Measurements from ENCODE around the gene ACOX3.

Gene ACOX3

DNA sequence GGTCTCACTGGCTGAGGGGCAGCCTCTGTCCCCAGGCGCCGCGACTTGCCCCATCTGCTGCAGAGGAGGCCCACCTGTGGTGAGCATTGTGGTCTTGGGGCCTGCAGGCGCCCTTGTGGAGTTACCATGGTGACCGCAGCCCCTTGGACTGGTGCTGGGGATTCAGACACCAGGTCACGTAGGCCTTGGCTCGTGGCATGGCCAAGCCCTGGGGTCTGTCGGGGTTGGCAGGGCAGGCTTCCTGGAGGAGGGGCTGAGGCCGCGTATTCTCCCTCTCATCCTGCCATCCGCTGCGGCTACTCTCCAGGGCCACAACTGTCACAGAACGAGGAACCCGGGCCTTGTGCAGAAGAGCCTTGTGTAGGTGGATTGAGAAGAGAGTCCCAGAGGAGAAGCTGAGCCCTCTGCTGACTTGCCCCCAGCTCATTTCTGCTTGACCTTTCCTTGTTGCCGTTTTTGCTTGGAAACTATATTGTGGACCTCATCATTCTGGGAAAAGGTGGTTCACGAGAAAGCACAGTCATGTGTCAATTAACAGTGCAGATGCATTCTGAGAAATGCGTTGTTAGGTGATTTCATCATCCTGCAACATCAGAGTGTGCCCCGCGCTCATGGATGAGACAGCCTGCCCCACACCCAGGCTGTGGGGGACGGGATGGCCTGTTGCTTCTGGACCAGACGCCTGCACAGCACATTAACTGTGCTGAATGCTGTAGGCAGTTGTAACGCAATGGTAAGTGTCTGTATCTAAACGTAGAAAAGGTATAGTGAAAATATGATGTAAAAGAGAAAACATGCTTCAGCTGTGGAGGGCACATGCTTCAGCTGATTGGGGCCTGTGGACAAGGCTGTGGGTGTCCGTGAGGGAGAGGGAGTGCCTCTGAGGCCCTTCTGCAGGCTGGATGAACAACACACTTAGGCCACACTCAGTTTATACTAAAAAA is 38.5 kb upstream of the ACOX3 start:
- Histone ChIP-seq H2AK5ac (ENCODE audit: low read depth, low read length) (peak overlapping the region; percentile 56), H3K14ac (ENCODE audit: low read length) (no peak overlapping the region), H3K23ac (ENCODE audit: low read depth, low read length, poor library complexity) (peak overlapping the region; percentile 89), H3K18ac (ENCODE audit: low read length) (peak overlapping the region; percentile 80), H3K27ac (replicated peaks; ENCODE audit: low read length) (no peak overlapping the region), H2AFZ (ENCODE audit: low read length) (no peak overlapping the region), H2BK15ac (ENCODE audit: low read length) (no peak overlapping the region), H3K9me3 (replicated peaks in 1 of 2; ENCODE audit: control insufficient read depth in 2 of 2, insufficient read depth in 1 of 2, low read depth in 1 of 2, low read length in 2 of 2) (no peaks in the 10 kb centered on the region), H3K36me3 (replicated peaks in 1 of 2; ENCODE audit: control insufficient read depth in 2 of 2, insufficient read depth in 2 of 2, low read length in 2 of 2) (peaks cover 9 to 18% of the 10 kb centered on the region in 2 donors), H3K9ac (ENCODE audit: low read depth, low read length, poor library complexity) (peak overlapping the region; percentile 70), H3K4me3 (ENCODE audit: low read length in 2 of 2) (no peak overlapping the region), H2BK5ac (ENCODE audit: low read length) (peak overlapping the region; percentile 90), H2BK120ac (ENCODE audit: low read depth, low read length) (no peak overlapping the region), H4K8ac (ENCODE audit: low read depth, low read length) (no peak overlapping the region), H3K4me1 (ENCODE audit: control insufficient read depth in 2 of 2, insufficient read depth in 1 of 2, low read depth in 1 of 2, low read length in 2 of 2) (peaks cover 3 to 10% of the 10 kb centered on the region in 2 donors), H4K91ac (ENCODE audit: low read depth, low read length, poor library complexity) (no peak overlapping the region), H3K27me3 (ENCODE audit: control insufficient read depth in 3 of 3, insufficient read depth in 3 of 3, low read depth in 1 of 3, low read length in 3 of 3) (no peaks in the 10 kb centered on the region), H2BK12ac (ENCODE audit: low read length) (peak overlapping the region; percentile 10), H3K79me1 (ENCODE audit: low read depth, low read length) (peaks cover 4% of the 10 kb centered on the region), H3K4ac (ENCODE audit: low read length) (peak overlapping the region; percentile 11), H3K4me2 (ENCODE audit: insufficient read depth, low read length, poor library complexity, severe bottlenecking) (no peak overlapping the region)
- DNase-seq (ENCODE audit: low spot score) = no peak
- no CpG with 5 or more reads among the region's 24 CpGs for WGBS, 2 donors (ENCODE audit: extremely low coverage in 2 of 2, insufficient read length in 2 of 2, insufficient replicate concordance in 1 of 2)

GRCh38 chr4:8478371-8478770 is 37.8 kb upstream of the ACOX3 start:
- H3K4me2 ChIP-seq (ENCODE audit: insufficient read depth, low read length, poor library complexity, severe bottlenecking) = no peak overlapping the region
- H2BK120ac ChIP-seq (ENCODE audit: low read depth, low read length) = no peak overlapping the region
- H3K14ac ChIP-seq (ENCODE audit: low read length) = no peak overlapping the region
- peak overlapping the region; percentile 89 for H3K23ac ChIP-seq (ENCODE audit: low read depth, low read length, poor library complexity)
- peak overlapping the region; percentile 80 for H3K18ac ChIP-seq (ENCODE audit: low read length)
- peaks cover 4% of the 10 kb centered on the region for H3K79me1 ChIP-seq (ENCODE audit: low read depth, low read length)
- peak overlapping the region; percentile 90 for H2BK5ac ChIP-seq (ENCODE audit: low read length)
- peak overlapping the region; percentile 56 for H2AK5ac ChIP-seq (ENCODE audit: low read depth, low read length)
- H3K4me1 ChIP-seq (ENCODE audit: control insufficient read depth in 2 of 2, insufficient read depth in 1 of 2, low read depth in 1 of 2, low read length in 2 of 2) = peaks cover 3 to 11% of the 10 kb centered on the region in 2 donors
- no CpG with 5 or more reads among the region's 9 CpGs for WGBS, 2 donors (ENCODE audit: extremely low coverage in 2 of 2, insufficient read length in 2 of 2, insufficient replicate concordance in 1 of 2)
- H3K9me3 ChIP-seq (replicated peaks in 1 of 2; ENCODE audit: control insufficient read depth in 2 of 2, insufficient read depth in 1 of 2, low read depth in 1 of 2, low read length in 2 of 2) = no peaks in the 10 kb centered on the region
- no peak overlapping the region for H2AFZ ChIP-seq (ENCODE audit: low read length)
- H4K91ac ChIP-seq (ENCODE audit: low read depth, low read length, poor library complexity) = no peak overlapping the region
- no peak overlapping the region for H2BK15ac ChIP-seq (ENCODE audit: low read length)
- H3K9ac ChIP-seq (ENCODE audit: low read depth, low read length, poor library complexity) = peak overlapping the region; percentile 70
- peak overlapping the region; percentile 41 for H2BK12ac ChIP-seq (ENCODE audit: low read length)
- no peaks in the 10 kb centered on the region for H3K27me3 ChIP-seq (ENCODE audit: control insufficient read depth in 3 of 3, insufficient read depth in 3 of 3, low read depth in 1 of 3, low read length in 3 of 3)
- H3K36me3 ChIP-seq (replicated peaks in 1 of 2; ENCODE audit: control insufficient read depth in 2 of 2, insufficient read depth in 2 of 2, low read length in 2 of 2) = peaks cover 9 to 18% of the 10 kb centered on the region in 2 donors
- H3K4me3 ChIP-seq (ENCODE audit: low read length in 2 of 2) = no peak overlapping the region
- no peak for DNase-seq (ENCODE audit: low spot score)
- no peak overlapping the region for H4K8ac ChIP-seq (ENCODE audit: low read depth, low read length)
- no peak overlapping the region for H3K27ac ChIP-seq (replicated peaks; ENCODE audit: low read length)
- no peak overlapping the region for H3K4ac ChIP-seq (ENCODE audit: low read length)

GRCh38 chr4:8477676-8478075 is 37.2 kb upstream of the ACOX3 start:
- WGBS, 2 donors (ENCODE audit: extremely low coverage in 2 of 2, insufficient read length in 2 of 2, insufficient replicate concordance in 1 of 2) = no CpG with 5 or more reads among the region's 8 CpGs
- no peak for DNase-seq (ENCODE audit: low spot score)
- H2BK12ac ChIP-seq (ENCODE audit: low read length) = no peak overlapping the region

GRCh38 chr4:8477095-8477635 is 36.6 kb upstream of the ACOX3 start:
- H3K9me3 ChIP-seq (replicated peaks in 1 of 2; ENCODE audit: control insufficient read depth in 2 of 2, insufficient read depth in 1 of 2, low read depth in 1 of 2, low read length in 2 of 2) = no peaks in the 10 kb centered on the region
- H3K27ac ChIP-seq (replicated peaks; ENCODE audit: low read length) = no peak overlapping the region
- H3K4me1 ChIP-seq (ENCODE audit: control insufficient read depth in 2 of 2, insufficient read depth in 1 of 2, low read depth in 1 of 2, low read length in 2 of 2) = peaks cover 3 to 18% of the 10 kb centered on the region in 2 donors
- H2AK5ac ChIP-seq (ENCODE audit: low read depth, low read length) = no peak overlapping the region
- no peak overlapping the region for H3K4ac ChIP-seq (ENCODE audit: low read length)
- peak overlapping the region; percentile 8 for H3K18ac ChIP-seq (ENCODE audit: low read length)
- H2BK15ac ChIP-seq (ENCODE audit: low read length) = no peak overlapping the region
- H4K91ac ChIP-seq (ENCODE audit: low read depth, low read length, poor library complexity) = peak overlapping the region; percentile 1
- H3K4me2 ChIP-seq (ENCODE audit: insufficient read depth, low read length, poor library complexity, severe bottlenecking) = no peak overlapping the region
- H4K8ac ChIP-seq (ENCODE audit: low read depth, low read length) = peak overlapping the region; percentile 32
- peak overlapping the region; percentile 80 for H3K23ac ChIP-seq (ENCODE audit: low read depth, low read length, poor library complexity)
- WGBS, 2 donors (ENCODE audit: extremely low coverage in 2 of 2, insufficient read length in 2 of 2, insufficient replicate concordance in 1 of 2) = no CpG with 5 or more reads among the region's 16 CpGs
- H3K27me3 ChIP-seq (ENCODE audit: control insufficient read depth in 3 of 3, insufficient read depth in 3 of 3, low read depth in 1 of 3, low read length in 3 of 3) = no peaks in the 10 kb centered on the region
- H2AFZ ChIP-seq (ENCODE audit: low read length) = no peak overlapping the region
- DNase-seq (ENCODE audit: low spot score) = no peak
- peaks cover 8% of the 10 kb centered on the region for H3K79me1 ChIP-seq (ENCODE audit: low read depth, low read length)
- no peak overlapping the region for H3K14ac ChIP-seq (ENCODE audit: low read length)
- H2BK12ac ChIP-seq (ENCODE audit: low read length) = no peak overlapping the region
- H2BK120ac ChIP-seq (ENCODE audit: low read depth, low read length) = no peak overlapping the region
- peaks cover 9 to 18% of the 10 kb centered on the region in 2 donors for H3K36me3 ChIP-seq (replicated peaks in 1 of 2; ENCODE audit: control insufficient read depth in 2 of 2, insufficient read depth in 2 of 2, low read length in 2 of 2)
- H2BK5ac ChIP-seq (ENCODE audit: low read length) = peak overlapping the region; percentile 48
- H3K4me3 ChIP-seq (ENCODE audit: low read length in 2 of 2) = no peak overlapping the region
- no peak overlapping the region for H3K9ac ChIP-seq (ENCODE audit: low read depth, low read length, poor library complexity)

More at GRCh38 chr4:8477676-8478075, 37.2 kb upstream of the ACOX3 start:
- Histone ChIP-seq H3K9ac (ENCODE audit: low read depth, low read length, poor library complexity) (no peak overlapping the region), H3K36me3 (replicated peaks in 1 of 2; ENCODE audit: control insufficient read depth in 2 of 2, insufficient read depth in 2 of 2, low read length in 2 of 2) (peaks cover 9 to 18% of the 10 kb centered on the region in 2 donors), H3K27me3 (ENCODE audit: control insufficient read depth in 3 of 3, insufficient read depth in 3 of 3, low read depth in 1 of 3, low read length in 3 of 3) (no peaks in the 10 kb centered on the region), H3K79me1 (ENCODE audit: low read depth, low read length) (peaks cover 8% of the 10 kb centered on the region), H3K14ac (ENCODE audit: low read length) (no peak overlapping the region), H2BK120ac (ENCODE audit: low read depth, low read length) (no peak overlapping the region), H4K91ac (ENCODE audit: low read depth, low read length, poor library complexity) (no peak overlapping the region), H3K4me2 (ENCODE audit: insufficient read depth, low read length, poor library complexity, severe bottlenecking) (no peak overlapping the region), H4K8ac (ENCODE audit: low read depth, low read length) (no peak overlapping the region), H3K9me3 (replicated peaks in 1 of 2; ENCODE audit: control insufficient read depth in 2 of 2, insufficient read depth in 1 of 2, low read depth in 1 of 2, low read length in 2 of 2) (no peaks in the 10 kb centered on the region), H3K23ac (ENCODE audit: low read depth, low read length, poor library complexity) (peak overlapping the region; percentile 80), H2BK15ac (ENCODE audit: low read length) (no peak overlapping the region), H3K4me3 (ENCODE audit: low read length in 2 of 2) (no peak overlapping the region), H3K27ac (replicated peaks; ENCODE audit: low read length) (no peak overlapping the region), H2AFZ (ENCODE audit: low read length) (no peak overlapping the region), H3K4ac (ENCODE audit: low read length) (no peak overlapping the region), H2BK5ac (ENCODE audit: low read length) (peak overlapping the region; percentile 90), H2AK5ac (ENCODE audit: low read depth, low read length) (peak overlapping the region; percentile 63), H3K4me1 (ENCODE audit: control insufficient read depth in 2 of 2, insufficient read depth in 1 of 2, low read depth in 1 of 2, low read length in 2 of 2) (peaks cover 3 to 15% of the 10 kb centered on the region in 2 donors), H3K18ac (ENCODE audit: low read length) (peak overlapping the region; percentile 64)

Data from neuronal stem cell (in vitro differentiated cells).